K562 (cell line): Measurements from ENCODE around the gene C9orf40. TPM values are rescaled to one million over a fixed set of nuclear protein-coding genes. Genes with fewer than 3 reads are reported as not detected.

ENCODE experiments used
- ATAC-seq: fragments of 200-7000 bp; cut with Tn5 transposase; 3 replicates; pipeline ENCODE4 v1.9.1; 2020; ENCODE audit warnings: moderate library complexity
- BruUV-seq: library from RNA; stranded (reverse); fragments of 400-500 nt; replicated peaks from 2 replicates; lab custom pipeline; 2021; lab: Mats Ljungman, UMichigan
- CTCF ChIA-PET: fragments of 300-600 bp; formaldehyde crosslinking; extraction: SDS; loops from one replicate; lab custom pipeline; 2021; ENCODE audit warnings: low intra/inter-chr PET ratio; lab: Yijun Ruan, JAX
- POLR2A ChIA-PET: fragments of 300-600, 350-650 bp; sonication (Branson Sonifier 250); formaldehyde crosslinking; extraction: SDS; loops from one replicate; lab custom pipeline; 2021; ENCODE audit warnings: antibody characterized with exemption, inconsistent platforms; lab: Yijun Ruan, JAX
- DNase-seq, 4 experiments: peaks; one replicate each; pipeline versions ENCODE4 v3.0.0 to v3.0.0-alpha.2; 2011 to 2018; ENCODE audit warnings: low spot score in 3 of 4, mixed read lengths in 3 of 4; ENCODE audit errors: extremely low read depth in 1 of 4
- FAIRE-seq: peaks from 2 replicates; lab custom pipeline; 2011; peaks lifted over from hg19 to GRCh38; lab: Jason Lieb, UNC
- H2AFZ ChIP-seq: 2 replicates; pipeline ENCODE4 v1.6.0; 2011; ENCODE audit warnings: low read depth, low read length, control low read depth, inconsistent platforms
- H3K27ac ChIP-seq: fragments of 200-600 bp; 3 replicates; pipeline ENCODE4 v1.8.0; 2011; ENCODE audit warnings: low read depth, mild to moderate bottlenecking, control low read depth, inconsistent platforms, low read length, moderate library complexity, mixed read lengths; ENCODE audit errors: extremely low read depth
- H3K27me3 ChIP-seq, 2 experiments: fragments of 300-600 bp in 1 of 2; 2 replicates in 1 of 2; 3 replicates in 1 of 2; pipeline versions ENCODE4 v1.6.0 to v1.8.0; 2011; ENCODE audit warnings: inconsistent platforms in 2 of 2, low read length in 2 of 2, mild to moderate bottlenecking in 1 of 2, mixed read lengths in 1 of 2, moderate library complexity in 1 of 2; ENCODE audit not compliant: control insufficient read depth in 2 of 2, insufficient read depth in 2 of 2
- H3K36me3 ChIP-seq: fragments of 300-600 bp; 3 replicates; pipeline ENCODE4 v1.8.0; 2011; ENCODE audit warnings: mild to moderate bottlenecking, low read length, inconsistent platforms; ENCODE audit not compliant: control insufficient read depth, insufficient read depth
- H3K4me1 ChIP-seq, 2 experiments: fragments of 200-600 bp in 1 of 2; replicated peaks in 1 of 2; 2 replicates in 1 of 2; 3 replicates in 1 of 2; pipeline versions ENCODE4 v1.5.1 to v1.8.0; 2011; ENCODE audit warnings: inconsistent platforms in 2 of 2, low read length in 2 of 2, mild to moderate bottlenecking in 1 of 2, mixed read lengths in 1 of 2, moderate library complexity in 1 of 2; ENCODE audit not compliant: control insufficient read depth in 2 of 2, insufficient read depth in 2 of 2
- H3K4me2 ChIP-seq: 2 replicates; pipeline ENCODE4 v1.6.1; 2011; ENCODE audit warnings: low read length, control low read depth, inconsistent platforms, mixed read lengths; ENCODE audit not compliant: insufficient read depth
- H3K4me3 ChIP-seq: fragments of 200-600 bp; sonication (generic), shearing (Covaris generic); 2 replicates; pipeline ENCODE4 v1.5.1; 2016; ENCODE audit warnings: control low read depth, inconsistent platforms
- H3K79me2 ChIP-seq: fragments of 200-600 bp; 3 replicates; pipeline ENCODE4 v1.8.0; 2011; ENCODE audit warnings: low read length, inconsistent platforms; ENCODE audit not compliant: control insufficient read depth, insufficient read depth
- H3K9ac ChIP-seq, 2 experiments: 2 replicates each; pipeline versions ENCODE4 v1.6.0 to v1.6.1; 2011; ENCODE audit warnings: low read depth in 2 of 2, low read length in 2 of 2, control low read depth in 1 of 2, inconsistent platforms in 1 of 2, mild to moderate bottlenecking in 1 of 2, mixed read lengths in 1 of 2; ENCODE audit not compliant: insufficient read depth in 1 of 2
- H3K9me1 ChIP-seq: one replicate; pipeline ENCODE4 v1.6.0; 2011; ENCODE audit warnings: inconsistent platforms, mild to moderate bottlenecking, low read length, moderate library complexity; ENCODE audit not compliant: control insufficient read depth, insufficient read depth
- H3K9me3 ChIP-seq: replicated peaks from 2 replicates; pipeline ENCODE4 v1.5.1; 2011; ENCODE audit warnings: low read depth, low read length, inconsistent platforms; ENCODE audit not compliant: control insufficient read depth, insufficient read depth
- H4K20me1 ChIP-seq: replicated peaks from 2 replicates; pipeline ENCODE4 v1.6.1; 2011; ENCODE audit warnings: low read length, inconsistent platforms, mixed read lengths; ENCODE audit not compliant: control insufficient read depth, insufficient read depth
- CREB3 ChIP-seq: fragments of 450-650 bp; conservative IDR thresholded peaks from 2 replicates; pipeline ENCODE4 v1.6.1; 2016; ENCODE audit warnings: missing genetic modification characterization, low read depth, mild to moderate bottlenecking, missing compliant biosample characterization, moderate library complexity
- CREBBP ChIP-seq: IDR thresholded peaks from one replicate; pipeline ENCODE4 v1.6.1; 2012; ENCODE audit warnings: low read depth, mild to moderate bottlenecking, control low read depth, inconsistent platforms, low read length
- IRF9 ChIP-seq: fragments of 450-650 bp; IDR thresholded peaks from 2 replicates; pipeline ENCODE4 v1.6.1; 2016; ENCODE audit warnings: missing biosample characterization, missing genetic modification characterization
- KHSRP ChIP-seq: fragments of 450-650 bp; IDR thresholded peaks from 2 replicates; pipeline ENCODE4 v1.6.1; 2017
- SREBF1 ChIP-seq: fragments of 150-350 bp; IDR thresholded peaks from 2 replicates; pipeline ENCODE4 v1.6.1; 2014; ENCODE audit warnings: antibody characterized with exemption, low read depth, low read length, borderline replicate concordance
- THRA ChIP-seq: fragments of 450-650 bp; IDR thresholded peaks from 2 replicates; pipeline ENCODE4 v1.6.1; 2017; ENCODE audit warnings: mild to moderate bottlenecking, moderate library complexity
- ZNF212 ChIP-seq: fragments of 450-650 bp; formaldehyde crosslinking; IDR thresholded peaks from 2 replicates; pipeline ENCODE4 v1.4.0; 2020; ENCODE audit warnings: mild to moderate bottlenecking
- ZNF318 ChIP-seq, 2 experiments: fragments of 450-650 bp; IDR thresholded peaks; 2 replicates each; pipeline ENCODE4 v1.6.1; 2016; ENCODE audit warnings: mild to moderate bottlenecking in 2 of 2, borderline replicate concordance in 1 of 2, low read depth in 1 of 2, moderate library complexity in 1 of 2
- ZNF384 ChIP-seq: IDR thresholded peaks from 2 replicates; pipeline ENCODE4 v1.6.1; 2012; ENCODE audit warnings: low read depth, low read length, improper control_type of control experiment
- ZNF436 ChIP-seq: fragments of 250-450, 450-650 bp; sonication (Bioruptor Pico); formaldehyde crosslinking; IDR thresholded peaks from 2 replicates; pipeline ENCODE4 v1.7.0; 2020; ENCODE audit warnings: mild to moderate bottlenecking
- WGBS: fragments of 100-300 bp; shearing (Covaris generic); methylation state at CpG from one replicate; pipeline ENCODE4 v1.1.6; 2016; ENCODE audit warnings: low coverage, mixed read lengths; ENCODE audit not compliant: insufficient coverage; ENCODE audit errors: missing lambda C conversion rate; 5-methylcytosine and 5-hydroxymethylcytosine counted together
- in situ Hi-C: fragments of 300-500 bp; cut with MboI; formaldehyde crosslinking; loops from 4 replicates; pipeline ENCODE4 v1.15.0; 2018; ENCODE audit warnings: inconsistent platforms, mixed read lengths
- intact Hi-C: fragments of 100-400 bp; cut with micrococcal nuclease; formaldehyde crosslinking; loops from 2 replicates; pipeline ENCODE4 v1.14.2; 2022
- polyA plus RNA-seq, 8 experiments: library from polyadenylated mRNA; depleted of rRNA in 4 of 8; stranded (reverse) in 5 of 8; unstranded in 3 of 8; fragments of >200 nt; fragmentation: Nextera tagmentation in 2 of 8; fragmentation: Illumina TruSeq in 1 of 8; extraction: Ambion mirVana in 2 of 8; extraction: Trizol in 1 of 8; gene quantifications; 2 replicates each; pipeline versions ENCODE4 v1.2.1 to v1.2.3, GENCODE V29; 2011 to 2014; ENCODE audit warnings: inconsistent platforms in 1 of 8, missing spikeins in 1 of 8
- total RNA-seq, 7 experiments: library from RNA; depleted of rRNA in 6 of 7; stranded (reverse); fragments of >200 nt in 6 of 7; fragmentation: Illumina TruSeq in 2 of 7; extraction: Trizol in 2 of 7; gene quantifications; 2 replicates each; pipeline versions ENCODE4 v1.2.1 to v1.2.3, GENCODE V29; 2011 to 2021; ENCODE audit warnings: low replicate concordance in 1 of 7

C9orf40 gene
- total and polyA plus RNA-seq, 9 of the 15 experiments (the other 6 are each of a cell fraction or from before 2014, with no cell fraction given) = 5.6 to 17.3 (median 8.7) TPM

- no peak for DNase-seq
- no peak overlapping the region for H3K9ac ChIP-seq
- no TSS peak for BruUV-seq
- no peaks in the 10 kb centered on the region for H3K9me3 ChIP-seq
- no peak overlapping the region for H3K4me2 ChIP-seq
- ChIA-PET POLR2A (no interaction called here), CTCF (no interaction called here)
- H3K36me3 ChIP-seq = peaks cover 50% of the 10 kb centered on the region; the same call in 1 of the 3 replicates
- H3K4me1 ChIP-seq = no peaks in the 10 kb centered on the region
- FAIRE-seq = no peak
- no peaks in the 10 kb centered on the region for H3K9me1 ChIP-seq
- no peaks in the 10 kb centered on the region for H3K27me3 ChIP-seq
- in situ Hi-C loops = no loop called here
- 93% methylated on average over 1 of the region's 1 CpG for WGBS
- H3K27ac ChIP-seq = no peak overlapping the region
- H2AFZ ChIP-seq = no peak overlapping the region
- intact Hi-C loops = no loop called here
- H3K4me3 ChIP-seq = no peak overlapping the region
- H4K20me1 ChIP-seq = no peaks in the 10 kb centered on the region
- ATAC-seq = no peak
- no peaks in the 10 kb centered on the region for H3K79me2 ChIP-seq
- TF ChIP-seq SREBF1 = no peak
- TF ChIP-seq ZNF318 (IDR thresholded peaks at IDR 0.05; ENCODE audit: borderline replicate concordance in 1 of 2, low read depth in 1 of 2) = no peak
- no peak for TF ChIP-seq CREBBP
- TF ChIP-seq CREB3 = no peak
- TF ChIP-seq ZNF436 = no peak
- TF ChIP-seq IRF9 = no peak
- TF ChIP-seq ZNF212 (CRISPR knock-in tag) = no peak
- TF ChIP-seq ZNF384 = no peak
- TF ChIP-seq KHSRP = no peak
- TF ChIP-seq THRA = no peak
Observed at GRCh38 chr9:74983709-74984108, 31.0 kb upstream of the C9orf40 start.
